GM19025 (cell line): ENCODE results near the gene RREB1.

Experiments used
- ATAC-seq: cut with Tn5 transposase; IDR thresholded peaks from one replicate; pipeline ENCODE4 v1.9.1; 2021; ENCODE audit warnings: mild to moderate bottlenecking, low read depth, moderate library complexity; ENCODE audit not compliant: unreplicated experiment

The RREB1 gene

DNA sequence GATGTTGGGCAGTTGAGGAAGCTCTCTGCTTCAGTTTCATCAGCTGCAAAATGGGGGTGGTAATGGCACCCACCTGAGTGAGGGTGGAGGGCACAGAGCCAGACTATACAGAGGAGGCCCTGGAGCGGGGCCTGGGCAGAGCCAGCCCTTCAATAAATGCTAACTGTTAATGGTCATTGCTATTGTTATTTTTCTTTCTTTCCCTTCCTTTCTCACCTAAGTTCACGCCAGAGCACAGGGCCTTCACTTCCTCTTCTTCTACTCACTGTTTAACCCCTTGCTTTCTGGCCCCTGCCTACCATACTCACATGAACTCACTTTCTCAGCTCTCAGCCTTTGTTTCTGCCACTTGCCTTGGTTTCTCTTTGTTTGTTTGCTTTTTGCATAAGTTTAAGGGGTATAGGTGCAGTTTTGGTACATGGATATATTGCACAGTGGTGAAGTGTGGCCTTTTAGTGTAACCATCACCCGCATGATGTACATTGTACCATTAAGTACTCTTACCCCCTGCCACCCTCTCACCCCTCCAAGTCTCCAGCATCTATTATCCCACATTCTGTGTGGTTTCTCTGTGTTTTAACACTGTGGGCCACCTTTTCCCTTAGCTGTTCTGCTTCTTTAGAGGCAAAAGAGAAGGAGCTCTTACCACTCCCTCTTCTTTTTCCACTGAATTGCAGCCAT lies 7.5 kb upstream of the RREB1 start:
- no peak for ATAC-seq

DNA sequence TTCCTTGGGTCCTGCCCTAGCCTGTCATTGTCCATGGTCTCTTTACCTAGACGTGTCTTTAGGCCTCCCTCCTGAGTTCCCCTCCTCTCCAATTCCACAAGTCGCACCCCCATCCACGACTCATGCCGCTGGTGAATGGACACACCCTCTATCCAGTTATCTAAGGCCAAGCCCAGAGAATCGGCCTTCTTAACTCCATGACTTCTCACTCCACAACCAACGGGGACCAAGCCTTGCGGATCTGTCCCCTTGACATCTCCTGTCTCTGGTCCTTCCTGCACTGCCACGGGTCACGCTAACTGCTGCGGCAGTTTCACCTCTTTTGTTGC lies 7.0 kb upstream of the RREB1 start:
- ATAC-seq = no peak

- no peak for ATAC-seq
Measured at GRCh38 chr6:7101290-7101689, 6.5 kb upstream of the RREB1 start.

GRCh38 chr6:7104752-7105151 lies 3.0 kb upstream of the RREB1 start:
- no peak for ATAC-seq

- no peak for ATAC-seq
Measured at GRCh38 chr6:7106215-7106751, 1.5 kb upstream of the RREB1 start.

- ATAC-seq = peak; percentile 14
Measured at GRCh38 chr6:7106752-7107577, 796 bp upstream of the RREB1 start.

- no peak for ATAC-seq
Measured at GRCh38 chr6:7108196-7108963, 619 bp downstream of the RREB1 start.

DNA sequence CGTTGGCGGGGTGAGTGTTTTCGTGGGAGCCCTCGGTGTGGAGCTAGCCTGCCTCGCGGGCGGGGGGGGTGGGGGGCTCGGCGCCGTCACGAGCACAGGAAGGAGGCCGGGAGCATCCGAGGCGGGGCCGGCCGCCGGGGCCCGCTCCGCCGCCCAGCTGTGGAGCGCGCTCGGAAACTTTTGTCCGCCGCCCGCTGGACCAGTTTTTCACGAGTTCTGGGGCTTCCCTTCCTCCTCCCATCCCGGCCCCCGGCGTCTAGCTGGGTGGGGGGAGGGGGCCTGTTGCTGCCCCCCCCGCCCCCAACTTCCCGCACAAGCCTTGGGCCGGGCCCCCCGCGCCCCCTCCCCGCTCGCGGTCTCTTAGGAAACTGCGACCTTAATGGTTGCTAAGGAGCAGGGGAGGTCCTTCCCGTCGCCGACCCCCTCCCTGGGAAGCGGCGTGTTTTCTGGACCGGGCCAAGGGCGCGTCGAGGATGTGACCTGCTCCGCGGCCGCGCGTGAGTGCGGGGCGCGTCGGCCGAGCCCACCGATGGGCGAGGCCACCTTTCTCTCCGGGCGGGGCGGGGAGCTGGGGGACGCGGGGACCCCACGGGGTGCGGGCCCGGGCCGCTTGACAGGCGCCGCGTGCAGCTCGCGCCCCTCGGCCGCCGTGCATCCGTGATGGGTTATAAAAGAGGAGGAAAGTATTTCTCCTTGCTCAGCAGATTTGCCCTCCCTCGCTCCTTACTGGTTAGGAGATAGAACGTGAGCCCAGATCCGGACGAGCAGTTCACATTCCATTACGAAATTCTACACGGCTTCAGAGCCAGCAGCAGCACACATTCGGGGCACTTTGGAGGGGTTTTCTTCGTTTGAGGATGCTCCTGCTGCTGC lies 1.4 kb downstream of the RREB1 start:
- no peak for ATAC-seq

- no peak for ATAC-seq
Measured at GRCh38 chr6:7110092-7110792, 2.5 kb downstream of the RREB1 start.

DNA sequence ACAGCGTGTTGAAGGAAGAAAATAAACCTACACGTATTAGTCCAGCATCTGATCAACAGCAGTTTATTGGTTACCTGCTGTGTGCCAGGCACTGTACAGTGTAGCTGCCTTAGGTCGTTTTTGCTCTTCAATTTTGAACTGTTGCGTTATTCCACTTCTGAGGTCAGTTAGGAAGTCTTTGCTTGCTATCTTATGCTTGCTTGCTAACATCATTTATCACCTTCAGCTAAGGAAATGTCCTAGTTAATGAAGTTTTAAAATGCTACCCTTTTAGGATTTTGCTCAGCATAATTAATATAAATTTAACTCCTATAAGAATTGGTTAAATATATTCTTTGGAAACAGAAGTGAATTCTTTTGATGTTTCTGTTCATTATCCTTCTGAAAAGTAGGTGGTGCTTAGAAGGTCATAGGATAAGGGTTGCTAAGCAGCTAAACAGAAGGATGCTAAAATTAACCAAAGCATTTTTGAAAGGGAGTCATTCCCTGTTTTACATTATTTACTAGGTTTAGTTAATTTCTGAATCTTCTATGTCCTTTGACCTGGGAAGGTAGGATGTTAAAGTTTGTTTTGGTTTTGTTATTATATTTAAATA lies 3.4 kb downstream of the RREB1 start:
- ATAC-seq = no peak

DNA sequence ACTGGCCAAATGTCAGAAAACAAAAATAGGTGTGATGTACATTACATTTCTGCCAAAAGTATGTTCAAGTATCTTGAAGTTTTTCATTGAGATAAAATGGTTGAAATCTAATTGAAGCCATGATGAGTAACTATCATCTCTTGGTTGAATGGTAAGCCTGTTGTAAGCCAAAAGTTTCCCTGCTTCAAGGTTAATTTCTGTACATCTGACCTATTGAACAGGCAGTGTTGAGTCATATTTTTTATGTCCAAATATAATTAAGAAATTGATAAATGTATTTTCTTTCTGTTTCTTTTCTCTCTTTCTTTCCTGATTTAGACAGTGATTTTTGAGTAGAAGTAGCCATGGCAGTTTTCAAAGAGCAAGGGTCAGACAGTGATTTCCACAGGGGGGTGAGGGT lies 4.4 kb downstream of the RREB1 start:
- no peak for ATAC-seq

GRCh38 chr6:7112741-7113313 lies 5.1 kb downstream of the RREB1 start:
- no peak for ATAC-seq

GRCh38 chr6:7114744-7115458 lies 7.1 kb downstream of the RREB1 start:
- ATAC-seq = no peak

GRCh38 chr6:7115543-7116231 lies 7.9 kb downstream of the RREB1 start:
- no peak for ATAC-seq

- no peak for ATAC-seq
Measured at GRCh38 chr6:7119272-7119801, 11.6 kb downstream of the RREB1 start.

DNA sequence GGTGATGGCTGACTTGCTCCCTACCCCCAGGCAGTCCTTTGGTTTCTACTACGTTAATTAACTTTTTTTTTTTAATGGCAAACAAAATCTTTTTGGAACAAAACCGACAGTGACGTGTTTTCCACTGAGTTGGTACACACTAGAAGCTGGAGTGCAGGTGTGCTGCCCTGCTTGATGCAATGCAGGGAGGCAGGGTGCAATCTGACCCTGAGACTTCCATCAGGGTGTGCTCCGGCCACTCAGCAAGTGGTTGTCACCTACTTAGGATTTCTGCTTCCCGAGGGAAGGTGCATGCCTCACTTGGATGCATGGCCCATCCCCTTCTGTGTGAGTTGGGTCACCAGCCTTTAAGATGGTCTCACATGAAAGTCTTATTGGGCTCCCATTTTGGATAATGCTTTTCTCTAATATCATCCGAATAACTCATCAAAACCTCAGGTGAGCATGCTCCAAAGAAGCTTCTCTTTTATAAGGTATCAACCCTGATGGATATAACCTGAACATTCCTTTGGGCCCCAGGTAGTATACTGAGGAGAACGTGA lies 14.0 kb downstream of the RREB1 start:
- no peak for ATAC-seq

DNA sequence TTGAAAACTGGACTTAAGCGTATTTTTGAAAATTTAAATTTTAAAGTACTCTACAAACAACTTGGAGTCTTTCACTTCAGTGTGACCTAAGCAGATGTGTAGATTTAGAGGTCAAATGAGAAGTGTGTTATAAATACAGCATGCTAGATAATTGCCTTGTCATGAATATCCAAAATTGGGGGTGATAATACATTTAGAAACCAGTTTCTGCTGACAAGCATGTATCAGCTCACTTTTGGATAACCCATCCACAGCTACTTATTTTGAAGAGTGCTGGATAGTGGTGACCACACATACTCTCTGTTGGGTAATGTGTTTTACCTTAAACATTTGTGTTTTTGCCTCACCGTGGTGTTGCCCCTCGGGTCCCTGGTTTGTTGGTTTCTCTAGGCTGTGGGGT lies 14.9 kb downstream of the RREB1 start:
- no peak for ATAC-seq
